Cardiac fibroblast (primary cell): Measurements from ENCODE around the gene WWC1.

Source experiments
- DNase-seq, 2 donors: peaks; one replicate each; pipeline versions ENCODE4 v3.0.0 to v3.0.0-alpha.2; 2010; ENCODE audit warnings: low read depth in 2 of 2
- H3K4me3 ChIP-seq, 2 donors: replicated peaks in 1 of 2; 1 replicate in 1 of 2; 2 replicates in 1 of 2; pipeline ENCODE4 v1.5.1; 2011; ENCODE audit warnings: low read depth in 2 of 2, low read length in 2 of 2, mild to moderate bottlenecking in 2 of 2, moderate library complexity in 1 of 2
- TF ChIP-seq, protein P1 (sequence below): IDR thresholded peaks from one replicate; pipeline ENCODE4 v1.5.1; 2011; ENCODE audit warnings: low read depth, mild to moderate bottlenecking, low read length, inconsistent platforms

WWC1 gene

DNA sequence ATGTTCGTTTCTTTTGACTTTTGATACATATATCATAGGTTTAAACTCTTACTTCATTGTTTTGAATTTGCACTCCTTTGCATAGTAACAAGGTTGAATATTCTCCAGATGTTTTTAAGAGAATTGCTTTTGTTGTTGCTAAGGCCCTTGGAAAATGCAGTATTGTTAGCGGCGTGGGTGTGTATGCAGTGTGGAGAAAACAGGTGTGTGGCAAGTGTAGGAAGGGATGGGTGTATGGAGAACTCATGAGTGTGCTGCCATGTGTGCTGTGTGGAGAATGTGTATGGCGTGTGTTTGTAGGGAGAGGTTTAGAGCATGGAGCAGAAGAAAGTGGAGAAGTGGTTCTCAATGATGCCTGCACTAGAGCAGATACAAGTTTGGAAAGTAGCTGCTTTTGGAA lies 87.3 kb downstream of the WWC1 start:
- no peak for DNase-seq
- no peak overlapping the region for H3K4me3 ChIP-seq
- TF ChIP-seq, protein P1, sequence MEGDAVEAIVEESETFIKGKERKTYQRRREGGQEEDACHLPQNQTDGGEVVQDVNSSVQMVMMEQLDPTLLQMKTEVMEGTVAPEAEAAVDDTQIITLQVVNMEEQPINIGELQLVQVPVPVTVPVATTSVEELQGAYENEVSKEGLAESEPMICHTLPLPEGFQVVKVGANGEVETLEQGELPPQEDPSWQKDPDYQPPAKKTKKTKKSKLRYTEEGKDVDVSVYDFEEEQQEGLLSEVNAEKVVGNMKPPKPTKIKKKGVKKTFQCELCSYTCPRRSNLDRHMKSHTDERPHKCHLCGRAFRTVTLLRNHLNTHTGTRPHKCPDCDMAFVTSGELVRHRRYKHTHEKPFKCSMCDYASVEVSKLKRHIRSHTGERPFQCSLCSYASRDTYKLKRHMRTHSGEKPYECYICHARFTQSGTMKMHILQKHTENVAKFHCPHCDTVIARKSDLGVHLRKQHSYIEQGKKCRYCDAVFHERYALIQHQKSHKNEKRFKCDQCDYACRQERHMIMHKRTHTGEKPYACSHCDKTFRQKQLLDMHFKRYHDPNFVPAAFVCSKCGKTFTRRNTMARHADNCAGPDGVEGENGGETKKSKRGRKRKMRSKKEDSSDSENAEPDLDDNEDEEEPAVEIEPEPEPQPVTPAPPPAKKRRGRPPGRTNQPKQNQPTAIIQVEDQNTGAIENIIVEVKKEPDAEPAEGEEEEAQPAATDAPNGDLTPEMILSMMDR = no peak

DNA sequence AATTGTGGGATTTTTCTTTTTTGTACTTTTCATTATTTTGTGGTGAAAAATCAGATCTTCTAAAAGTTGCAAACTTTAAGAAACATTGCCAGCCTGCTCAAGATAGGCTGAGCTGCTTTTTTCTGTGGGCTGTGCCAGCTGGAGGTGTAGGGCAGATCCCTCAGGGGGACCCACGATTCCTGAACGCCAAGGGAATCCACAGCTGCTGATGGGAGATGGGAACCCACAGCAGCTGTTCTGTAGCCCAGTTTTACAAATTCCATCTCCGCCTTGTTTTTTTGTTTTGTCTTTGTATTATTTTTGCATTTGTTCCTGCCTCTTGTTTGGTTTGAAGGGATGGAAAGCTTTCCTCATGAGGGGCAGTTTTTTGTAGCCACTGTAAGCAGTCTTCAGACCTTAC lies 91.0 kb downstream of the WWC1 start:
- no peak for DNase-seq
- TF ChIP-seq, protein P1 = no peak

GRCh38 chr5:168390491-168390890 lies 99.0 kb downstream of the WWC1 start:
- H3K4me3 ChIP-seq = no peak overlapping the region
- DNase-seq = no peak
- TF ChIP-seq, protein P1 = no peak

More for the DNA sequence above, 91.0 kb downstream of the WWC1 start:
- no peak overlapping the region for H3K4me3 ChIP-seq

DNA sequence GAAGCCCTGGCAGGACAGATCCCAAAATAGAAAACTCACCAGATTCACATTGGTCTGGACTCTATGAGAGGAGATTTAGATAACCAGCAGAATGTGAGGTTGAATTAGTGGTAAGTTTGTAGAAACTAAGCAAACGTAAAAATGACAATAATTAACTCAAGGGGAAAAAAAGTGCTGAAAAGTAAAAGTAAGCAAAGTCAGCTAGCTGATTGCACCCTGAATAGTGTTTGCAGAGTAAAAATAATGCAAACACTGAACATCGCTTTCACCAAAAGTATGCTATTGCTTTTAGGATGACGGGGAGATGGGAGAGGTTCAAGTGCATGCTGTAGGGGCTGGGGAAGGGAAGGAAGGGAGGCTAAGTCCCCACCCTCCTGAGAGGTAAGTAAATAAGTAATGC lies 102.3 kb downstream of the WWC1 start:
- TF ChIP-seq, protein P1 = no peak
- DNase-seq = no peak
- H3K4me3 ChIP-seq = no peak overlapping the region

- no peak for DNase-seq
- no peak overlapping the region for H3K4me3 ChIP-seq
- TF ChIP-seq, protein P1 = no peak
Observed at GRCh38 chr5:168400429-168401220, 109.2 kb downstream of the WWC1 start.

GRCh38 chr5:168401226-168401625 lies 109.8 kb downstream of the WWC1 start:
- TF ChIP-seq, protein P1 = no peak
- DNase-seq = no peak
- H3K4me3 ChIP-seq = no peak overlapping the region
